ENCODE measurements around the gene COL1A1.

COL1A1 gene

GRCh38 chr17:50184064-50184463, 17.4 kb downstream of the COL1A1 start:
- ATAC-seq = no peak
- no peak for TF ChIP-seq ZFP3 (CRISPR knock-in tag; IDR thresholded peaks at IDR 0.05)
- no peak for TF ChIP-seq RARB (CRISPR knock-in tag; IDR thresholded peaks at IDR 0.05)
- TF ChIP-seq TCF4 (CRISPR knock-in tag; IDR thresholded peaks at IDR 0.05; ENCODE audit: borderline replicate concordance) = no peak
- TF ChIP-seq ZC3H10 (CRISPR knock-in tag; IDR thresholded peaks at IDR 0.05) = no peak
- TF ChIP-seq CREB5 (CRISPR knock-in tag; IDR thresholded peaks at IDR 0.05; ENCODE audit: low read depth) = no peak
- TF ChIP-seq TOX (CRISPR knock-in tag; IDR thresholded peaks at IDR 0.05; ENCODE audit: borderline replicate concordance) = no peak
- no peak for TF ChIP-seq ZNF8 (CRISPR knock-in tag; IDR thresholded peaks at IDR 0.05)
- no peak for TF ChIP-seq ZNF70 (CRISPR knock-in tag; IDR thresholded peaks at IDR 0.05)
- no peak for TF ChIP-seq ZNF565 (CRISPR knock-in tag; conservative IDR thresholded peaks at IDR 0.05; ENCODE audit: low read depth)
- TF ChIP-seq TSHZ2 (CRISPR knock-in tag; IDR thresholded peaks at IDR 0.05) = no peak
- TF ChIP-seq POU6F1 (CRISPR knock-in tag; IDR thresholded peaks at IDR 0.05; ENCODE audit: borderline replicate concordance, low read depth) = no peak
- TF ChIP-seq PPARA (CRISPR knock-in tag; IDR thresholded peaks at IDR 0.05; ENCODE audit: borderline replicate concordance) = no peak
- no peak for TF ChIP-seq GLIS3 (CRISPR knock-in tag; IDR thresholded peaks at IDR 0.05)
- TF ChIP-seq ZFP30 (CRISPR knock-in tag; IDR thresholded peaks at IDR 0.05) = no peak
- TF ChIP-seq PATZ1 (CRISPR knock-in tag; IDR thresholded peaks at IDR 0.05; ENCODE audit: borderline replicate concordance) = no peak
- no peak for TF ChIP-seq BACH2 (CRISPR knock-in tag; IDR thresholded peaks at IDR 0.05; ENCODE audit: borderline replicate concordance)
- no peak for TF ChIP-seq CSDC2 (CRISPR knock-in tag; IDR thresholded peaks at IDR 0.05)

- ATAC-seq = peak; percentile 4
- TF ChIP-seq ZFP3 (CRISPR knock-in tag; IDR thresholded peaks at IDR 0.05) (no peak), ESRRG (CRISPR knock-in tag; IDR thresholded peaks at IDR 0.05) (no peak), SNAI2 (CRISPR knock-in tag; IDR thresholded peaks at IDR 0.05) (no peak), POU6F1 (CRISPR knock-in tag; IDR thresholded peaks at IDR 0.05; ENCODE audit: borderline replicate concordance, low read depth) (no peak), GLIS3 (CRISPR knock-in tag; IDR thresholded peaks at IDR 0.05) (no peak), OSR1 (CRISPR knock-in tag; IDR thresholded peaks at IDR 0.05) (no peak), ZNF70 (CRISPR knock-in tag; IDR thresholded peaks at IDR 0.05) (no peak), ZNF8 (CRISPR knock-in tag; IDR thresholded peaks at IDR 0.05) (no peak), TCF4 (CRISPR knock-in tag; IDR thresholded peaks at IDR 0.05; ENCODE audit: borderline replicate concordance) (no peak), ZFP30 (CRISPR knock-in tag; IDR thresholded peaks at IDR 0.05) (no peak), CSRNP3 (CRISPR knock-in tag; IDR thresholded peaks at IDR 0.05) (no peak), PPARA (CRISPR knock-in tag; IDR thresholded peaks at IDR 0.05; ENCODE audit: borderline replicate concordance) (no peak), TOX (CRISPR knock-in tag; IDR thresholded peaks at IDR 0.05; ENCODE audit: borderline replicate concordance) (no peak), CSDC2 (CRISPR knock-in tag; IDR thresholded peaks at IDR 0.05) (no peak), ARNTL (CRISPR knock-in tag; IDR thresholded peaks at IDR 0.05; ENCODE audit: borderline replicate concordance, low read depth) (no peak), ISL1 (CRISPR knock-in tag; IDR thresholded peaks at IDR 0.05) (no peak), TSHZ2 (CRISPR knock-in tag; IDR thresholded peaks at IDR 0.05) (no peak)
These were observed 17.9 kb downstream of the COL1A1 start for GRCh38 chr17:50183421-50183994.

Measured in SK-N-SH treated with all-trans-retinoic acid at 6 μM for 48 hours (cell line).